Measurements from ENCODE around the gene MTERF4.

Gene MTERF4

DNA sequence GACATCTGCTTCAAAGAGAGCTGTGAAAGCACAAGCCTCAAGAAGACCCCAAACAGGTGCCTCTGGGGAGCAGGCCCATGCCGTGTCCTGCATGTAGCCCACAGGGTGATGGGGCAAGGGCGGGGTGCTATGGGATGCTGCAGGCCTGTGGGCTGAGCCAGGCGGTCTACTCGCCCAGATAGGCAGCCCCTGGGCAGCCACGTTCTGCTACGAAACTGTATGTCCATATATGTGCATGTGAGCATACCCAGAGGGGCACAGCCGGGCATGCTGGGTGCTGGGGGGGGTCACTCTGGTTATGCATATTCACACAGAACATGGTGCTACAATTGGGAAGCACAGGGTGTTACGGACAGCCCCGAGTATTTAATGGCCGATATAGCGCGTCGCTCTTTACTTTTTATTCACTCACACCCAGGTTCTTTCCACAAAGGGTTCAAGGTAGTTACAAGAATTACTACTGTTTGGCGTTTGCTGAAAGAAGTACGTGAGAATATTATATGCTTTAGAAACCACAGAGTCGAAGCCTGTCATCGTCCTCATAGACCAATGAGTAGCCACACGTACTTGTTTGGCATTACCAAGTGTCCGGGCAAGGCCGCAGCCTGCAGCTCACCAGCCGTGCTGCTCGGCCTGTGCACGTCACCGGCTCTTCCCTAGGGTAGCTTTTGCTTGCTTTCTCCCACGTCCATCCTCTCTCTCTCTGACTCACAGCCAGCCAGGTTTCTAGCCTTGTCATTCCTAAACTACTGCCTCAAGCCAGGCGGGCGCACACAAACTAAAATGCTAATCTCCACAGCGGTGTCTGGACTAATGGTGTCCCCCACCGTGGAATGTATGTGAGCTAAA is 14.4 kb downstream of the MTERF4 start:
- DNase-seq, result no peak

GRCh38 chr2:241084856-241085444 is 17.1 kb downstream of the MTERF4 start:
- no peak for DNase-seq

DNA sequence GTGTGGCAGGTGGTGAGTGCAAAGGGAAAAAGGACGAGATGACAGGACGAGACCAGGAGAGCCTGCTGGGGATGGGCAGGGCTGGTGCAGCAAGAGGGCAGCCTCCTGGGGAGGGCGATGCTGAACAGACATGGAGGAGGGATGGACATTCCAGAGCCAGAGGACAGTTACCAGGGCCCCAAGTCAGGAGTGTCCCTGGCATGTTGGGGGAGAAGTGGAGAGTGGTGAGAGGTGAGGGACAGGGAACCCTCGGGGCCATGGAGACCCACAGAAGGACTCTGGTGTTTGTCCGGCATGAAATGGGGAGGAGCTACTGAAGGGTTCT is 19.0 kb downstream of the MTERF4 start:
- no peak for DNase-seq

DNA sequence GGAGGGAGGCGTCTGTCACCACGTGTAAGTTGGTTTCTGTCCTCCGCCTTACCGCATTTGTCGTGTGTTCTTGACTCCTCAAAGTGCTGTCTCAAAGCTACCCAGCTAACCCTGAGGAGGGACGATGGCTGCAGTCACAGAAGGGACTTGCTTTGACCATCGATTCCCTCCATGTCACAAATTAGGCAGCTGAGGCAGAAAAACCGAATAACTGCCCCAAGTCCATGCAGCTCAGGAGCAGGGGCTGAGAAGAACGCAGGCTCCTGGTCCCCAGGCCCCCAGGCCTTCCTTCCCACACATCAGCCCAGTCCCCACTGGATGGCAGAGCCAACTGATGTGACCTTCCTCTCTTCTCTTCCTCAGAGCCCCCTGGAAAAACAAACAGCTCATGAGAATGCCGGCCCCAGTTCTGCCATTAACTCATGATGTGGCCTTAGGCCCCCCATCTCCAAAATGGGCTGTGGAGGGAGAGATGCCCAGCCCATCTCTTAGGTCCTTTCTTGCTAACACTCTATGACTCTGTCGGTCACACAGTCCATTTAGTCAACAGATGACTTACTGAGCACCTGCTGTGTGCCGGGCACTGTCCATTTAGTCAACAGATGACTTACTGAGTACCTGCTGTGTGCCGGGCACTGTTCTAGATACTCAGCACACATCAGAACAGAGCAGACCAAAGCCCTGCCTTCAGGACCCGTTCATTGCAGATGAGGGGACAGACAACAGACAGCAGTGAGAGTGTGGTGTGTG is 19.6 kb downstream of the MTERF4 start:
- DNase-seq, result no peak

- no peak for DNase-seq
These were observed 20.3 kb downstream of the MTERF4 start for GRCh38 chr2:241081643-241082340.

- DNase-seq, result no peak
These were observed 20.9 kb downstream of the MTERF4 start for GRCh38 chr2:241081190-241081642.

- no peak for DNase-seq
These were observed 21.5 kb downstream of the MTERF4 start for GRCh38 chr2:241080405-241081189.

- no peak for DNase-seq
These were observed 27.1 kb downstream of the MTERF4 start for GRCh38 chr2:241074901-241075540.

GRCh38 chr2:241074065-241074818 is 27.8 kb downstream of the MTERF4 start:
- DNase-seq, result no peak

- no peak for DNase-seq
These were observed 28.7 kb downstream of the MTERF4 start for GRCh38 chr2:241073166-241074064.

DNA sequence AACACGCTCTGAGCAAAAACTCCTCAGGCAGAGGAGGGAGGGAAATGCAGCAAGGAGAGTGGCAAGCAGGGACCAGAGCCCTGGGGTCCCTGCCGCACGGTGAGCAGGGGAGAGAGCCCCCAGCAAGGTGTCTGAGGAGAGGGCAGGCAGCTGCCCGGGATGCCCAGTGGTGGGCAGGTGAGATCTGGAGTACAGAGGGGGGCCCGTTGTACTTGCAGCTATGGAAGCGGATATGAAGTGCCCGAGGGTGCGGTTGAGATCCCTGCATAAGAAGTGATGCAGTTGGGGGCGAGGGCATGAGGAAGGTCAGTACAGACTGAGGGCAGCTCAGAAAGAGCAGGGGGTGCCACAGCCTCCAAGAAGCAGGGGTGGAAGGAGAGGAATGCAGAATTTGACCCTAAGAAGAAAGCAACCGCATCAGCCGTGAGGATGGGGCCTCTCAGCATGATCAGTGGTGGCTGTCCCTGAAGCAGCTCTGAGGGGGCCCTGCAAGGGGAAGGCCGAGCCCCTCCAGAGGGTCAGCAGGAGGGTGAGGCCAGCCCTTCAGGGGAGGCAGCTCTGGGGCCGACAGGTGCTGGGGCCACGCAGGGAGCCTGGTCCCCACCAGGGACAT is 29.4 kb downstream of the MTERF4 start:
- no peak for DNase-seq

GRCh38 chr2:241072151-241072550 is 29.9 kb downstream of the MTERF4 start:
- DNase-seq, result no peak

GRCh38 chr2:241071677-241072111 is 30.4 kb downstream of the MTERF4 start:
- no peak for DNase-seq

GRCh38 chr2:241070811-241071676 is 31.0 kb downstream of the MTERF4 start:
- no peak for DNase-seq

- no peak for DNase-seq
These were observed 31.7 kb downstream of the MTERF4 start for GRCh38 chr2:241070361-241070760.

DNA sequence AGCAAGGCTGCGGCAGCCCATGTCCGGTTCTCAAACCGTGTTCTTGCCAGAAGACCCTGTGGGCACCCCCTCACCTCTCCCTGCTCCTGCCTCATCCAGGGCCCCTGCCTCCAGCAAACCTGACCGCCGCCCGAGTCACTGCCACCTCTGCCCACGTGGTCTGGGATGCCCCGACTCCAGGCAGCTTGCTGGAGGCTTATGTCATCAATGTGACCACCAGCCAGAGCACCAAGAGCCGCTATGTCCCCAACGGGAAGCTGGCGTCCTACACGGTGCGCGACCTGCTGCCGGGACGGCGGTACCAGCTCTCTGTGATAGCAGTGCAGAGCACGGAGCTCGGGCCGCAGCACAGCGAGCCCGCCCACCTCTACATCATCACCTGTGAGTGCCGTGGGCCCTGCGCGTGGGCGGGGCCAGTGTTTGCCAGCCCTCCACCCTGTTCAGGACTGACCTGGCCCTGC is 32.2 kb downstream of the MTERF4 start:
- DNase-seq, result no peak

- DNase-seq, result no peak
These were observed 32.9 kb downstream of the MTERF4 start for GRCh38 chr2:241068942-241069810.
